ENCODE measurements around the gene DISP1.
"Not testable (repeated sequence)": the region's sequence is repeated elsewhere in the genome, so short reads cannot be mapped to it uniquely, and the experiment has no call there.

Gene DISP1

DNA sequence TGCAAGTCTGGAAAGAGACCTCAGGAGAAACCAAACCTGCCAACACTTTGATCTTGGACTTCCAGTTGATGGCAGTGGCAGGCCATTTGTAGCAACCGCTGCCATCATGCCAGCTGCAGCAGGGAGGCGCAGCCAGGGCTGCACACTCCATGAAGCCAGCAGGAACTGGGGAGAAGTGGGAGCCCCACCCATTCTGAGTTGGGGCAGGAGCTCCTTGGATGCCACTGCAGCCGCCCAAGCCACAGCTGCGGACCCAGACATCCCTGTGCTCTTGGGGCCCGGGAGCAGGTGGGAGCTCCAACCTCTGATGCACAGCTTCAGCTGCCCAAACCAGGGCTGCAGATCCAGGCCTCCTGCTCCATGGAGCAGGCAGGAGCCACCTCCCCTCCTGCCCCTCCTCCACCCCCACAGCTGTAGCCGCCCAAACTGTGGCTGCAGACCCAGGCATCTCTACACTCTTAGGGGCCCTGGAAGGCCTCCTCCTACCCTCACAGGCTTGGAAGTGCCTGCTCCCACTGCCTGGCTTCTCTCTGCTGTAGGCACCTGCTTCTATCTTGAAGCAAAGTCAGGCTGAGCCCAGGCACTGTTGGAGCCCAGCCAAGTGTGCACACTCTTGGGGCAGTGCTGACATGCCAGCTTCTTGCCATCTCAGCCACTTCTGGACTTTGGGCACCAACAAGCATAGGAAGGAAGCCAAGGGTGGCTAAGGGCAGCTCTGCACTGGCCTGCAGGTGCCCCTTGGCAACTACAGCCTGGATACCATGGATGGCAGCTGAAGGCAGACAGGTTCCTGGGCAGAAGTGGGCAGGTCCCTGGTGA is 20.0 kb upstream of the DISP1 start:
- no peak for DNase-seq

DNA sequence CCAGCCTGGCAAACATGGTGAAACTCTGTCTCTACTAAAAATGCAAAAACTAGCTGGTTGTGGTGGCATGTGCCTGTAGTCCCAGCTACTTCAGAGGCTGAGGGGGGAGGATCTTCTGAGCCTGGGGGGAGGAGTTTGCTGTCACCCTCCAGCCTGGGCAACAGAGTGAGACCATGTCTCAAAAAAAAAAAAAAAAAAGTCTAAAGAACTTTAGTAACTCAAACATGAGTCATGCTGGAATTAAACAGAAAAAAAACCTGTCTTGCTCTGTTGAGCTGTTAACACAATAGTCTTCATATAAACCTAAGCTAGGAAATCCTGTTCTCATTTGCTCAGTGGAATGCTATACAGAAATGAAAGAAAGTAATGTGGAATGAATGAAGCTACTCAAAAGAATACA is 16.7 kb upstream of the DISP1 start:
- DNase-seq = no peak

DNA sequence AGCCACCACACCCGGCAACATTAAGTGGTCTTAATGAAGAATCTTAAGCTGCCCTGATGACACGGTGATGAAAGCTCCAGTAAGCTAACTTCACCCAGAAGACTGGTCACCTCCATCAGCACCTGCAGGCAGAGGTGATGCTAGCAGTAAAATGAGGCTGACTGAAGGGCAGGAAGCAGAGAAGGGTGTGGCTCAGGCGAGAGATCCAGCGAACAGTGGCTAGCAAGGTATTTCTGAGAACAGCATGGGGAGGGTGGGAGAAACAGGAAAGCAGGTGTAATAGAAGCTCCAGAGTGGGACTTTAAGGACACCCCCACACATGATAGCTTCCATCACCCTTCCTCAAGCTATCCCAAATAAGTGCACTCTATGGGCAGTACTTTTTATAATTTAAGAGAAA is 15.9 kb upstream of the DISP1 start:
- no peak for DNase-seq

DNA sequence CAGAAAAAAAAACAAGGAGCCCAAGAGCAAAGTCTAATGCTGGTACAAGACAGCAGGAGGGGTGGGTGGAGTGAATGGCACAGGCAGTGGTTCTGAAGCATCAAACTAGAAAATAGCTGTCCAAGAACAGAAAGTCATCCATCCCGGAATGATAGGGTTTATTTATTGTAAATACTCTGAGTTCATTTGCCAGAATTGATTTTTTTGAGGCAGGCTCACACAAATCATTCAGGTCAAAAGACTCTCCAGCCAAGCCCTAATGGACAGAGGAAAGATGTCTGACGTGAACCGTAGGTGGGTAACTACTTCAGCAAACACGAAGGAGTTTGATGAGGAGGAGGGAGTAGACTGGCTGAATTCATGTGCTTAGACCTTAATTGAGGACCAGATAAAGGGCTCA is 13.8 kb upstream of the DISP1 start:
- no peak for DNase-seq

DNA sequence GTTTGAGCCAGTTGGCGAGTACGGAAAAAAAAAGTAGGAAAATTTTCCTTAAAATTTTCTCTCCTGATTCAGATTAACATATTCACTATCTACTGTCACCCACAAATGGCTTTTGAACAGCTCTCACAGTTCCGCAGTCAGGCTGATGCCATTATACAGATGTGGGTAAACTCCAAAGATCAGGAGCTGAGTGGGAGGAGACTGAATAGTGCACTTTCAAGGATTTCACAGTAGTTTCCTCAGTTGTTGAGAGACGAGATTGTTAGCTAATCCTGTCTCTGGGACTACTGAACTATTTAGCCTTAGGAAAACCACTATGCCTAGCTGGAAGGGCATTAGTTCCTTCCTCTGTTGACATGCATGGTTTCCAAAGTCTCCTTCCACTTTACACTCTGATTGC is 3.2 kb upstream of the DISP1 start:
- no peak for DNase-seq

DNA sequence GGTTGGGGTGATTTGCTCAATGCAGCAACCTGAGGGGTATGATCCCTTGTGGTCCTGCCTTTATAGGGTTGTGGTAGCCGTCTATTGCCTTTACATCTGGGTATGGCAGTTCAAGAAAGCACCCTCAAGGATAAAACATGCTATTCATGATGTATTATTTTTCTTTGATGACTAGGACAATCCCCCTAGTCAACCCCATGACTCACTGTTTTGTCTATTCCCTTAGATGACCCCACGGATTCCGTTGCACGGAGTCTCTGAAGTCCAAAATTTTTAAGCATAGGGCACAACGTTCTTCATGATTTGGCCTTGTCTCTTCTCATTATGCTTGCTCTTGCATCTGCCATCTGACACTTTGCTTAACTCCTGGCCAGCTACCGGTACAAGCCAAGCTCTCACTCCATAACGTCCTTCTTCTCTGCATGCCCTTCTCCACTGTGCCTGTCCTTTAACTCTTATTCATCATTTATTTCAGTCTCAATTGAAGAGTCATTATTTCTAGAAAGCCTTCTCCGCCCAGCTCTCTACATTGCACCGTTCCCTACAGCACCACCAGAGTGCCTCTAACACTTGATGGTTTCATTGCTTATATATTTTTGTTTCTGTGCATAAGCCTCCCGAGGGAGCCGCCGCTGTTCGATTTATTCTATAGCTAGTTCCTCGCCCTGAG is 838 bp upstream of the DISP1 start:
- DNase-seq = no peak

DNA sequence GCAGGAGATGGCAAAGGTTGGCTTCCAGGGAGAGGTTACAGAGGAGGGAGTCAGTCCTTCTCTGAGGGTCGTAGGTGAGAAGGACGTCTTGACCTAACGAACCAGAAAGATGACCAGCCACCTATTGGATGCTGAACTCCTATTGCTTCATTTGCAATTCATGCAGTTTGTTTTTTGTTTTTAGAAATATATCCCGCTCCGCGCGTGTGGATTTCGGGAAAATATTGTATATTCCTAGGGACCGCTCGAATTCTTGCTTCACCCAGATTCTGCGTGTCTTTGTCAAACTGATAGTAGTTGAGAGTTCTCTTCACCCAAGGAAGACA is 564 bp downstream of the DISP1 start:
- DNase-seq = no peak

DNA sequence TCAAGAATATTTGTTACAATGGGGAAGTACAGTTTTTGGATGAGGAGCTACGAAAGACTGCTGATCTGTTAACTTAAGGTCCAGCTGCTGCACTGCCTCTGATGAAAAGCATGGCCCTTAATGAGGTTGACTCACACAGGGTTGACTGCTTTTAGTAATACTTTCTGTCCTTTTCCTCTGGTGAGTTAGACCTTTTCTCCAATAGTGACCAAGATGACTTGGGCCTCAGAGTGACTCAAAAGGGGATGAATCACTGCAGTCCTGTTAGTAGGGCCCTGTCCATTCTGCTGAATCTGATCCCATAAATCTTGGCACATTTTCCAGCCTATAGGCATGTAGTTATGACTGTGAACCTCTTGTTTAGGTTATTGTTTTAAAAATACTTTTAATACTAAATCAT is 2.7 kb downstream of the DISP1 start:
- no peak for DNase-seq

DNA sequence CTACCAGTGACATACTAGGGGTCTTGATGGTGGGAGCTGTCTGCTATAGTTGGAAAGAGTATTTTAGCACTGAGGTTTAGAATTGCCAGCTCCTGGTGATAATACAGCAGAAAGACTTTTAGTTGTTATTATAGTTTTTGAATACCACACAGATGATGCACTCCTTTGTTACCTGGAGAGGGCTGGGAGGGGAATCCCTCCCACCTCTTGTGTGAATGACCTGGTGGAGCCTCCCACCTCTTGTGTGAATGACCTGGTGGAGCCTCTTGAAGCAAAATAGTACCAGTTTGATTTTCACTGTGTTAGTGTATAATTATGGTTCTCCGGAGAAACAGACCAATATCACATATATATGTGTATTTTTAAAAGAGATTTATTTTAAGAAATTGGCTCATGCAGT is 3.3 kb downstream of the DISP1 start:
- no peak for DNase-seq

DNA sequence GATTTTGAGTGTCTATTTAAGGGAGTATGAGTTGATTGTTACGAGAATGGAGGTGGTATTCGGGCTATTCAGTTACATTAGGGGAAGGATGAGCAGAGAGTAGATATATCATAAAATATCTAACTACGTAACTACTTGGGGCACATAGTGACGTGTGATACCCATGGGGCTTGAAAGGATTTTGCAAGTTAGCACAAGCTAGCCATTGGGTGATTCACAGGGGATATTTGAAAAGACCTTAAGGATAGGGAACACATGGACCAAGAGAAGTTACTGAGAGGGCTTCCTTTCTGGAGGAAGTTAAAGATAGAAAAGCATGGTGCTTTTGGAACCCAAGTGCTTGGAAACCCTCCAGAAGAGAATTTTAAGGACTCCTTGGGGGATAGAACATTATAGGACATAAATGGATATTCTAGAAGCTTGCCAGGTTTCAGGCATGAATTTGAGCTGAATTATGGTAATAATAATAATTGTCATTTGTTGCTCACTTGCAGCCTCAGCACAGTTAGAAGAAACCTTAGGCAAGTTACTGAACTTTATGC is 5.4 kb downstream of the DISP1 start:
- DNase-seq = no peak

DNA sequence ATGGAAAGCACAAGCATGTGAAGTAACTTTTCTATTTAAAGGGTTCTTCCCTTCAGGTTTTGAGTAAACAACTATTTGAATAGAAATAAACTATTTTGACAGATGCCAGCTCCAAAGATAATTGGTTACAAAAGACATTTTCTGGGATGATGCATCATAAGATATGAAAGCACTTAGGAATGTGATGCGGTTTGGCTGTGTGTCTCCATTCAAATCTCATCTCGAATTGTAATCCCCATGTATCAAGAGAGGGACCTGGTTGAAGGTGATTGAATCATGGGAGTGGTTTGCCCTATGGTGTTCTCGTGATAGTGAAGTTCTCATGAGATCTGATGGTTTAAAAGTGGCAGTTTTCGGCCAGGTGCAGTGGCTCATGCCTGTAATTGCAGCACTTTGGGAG is 6.4 kb downstream of the DISP1 start:
- no peak for DNase-seq

DNA sequence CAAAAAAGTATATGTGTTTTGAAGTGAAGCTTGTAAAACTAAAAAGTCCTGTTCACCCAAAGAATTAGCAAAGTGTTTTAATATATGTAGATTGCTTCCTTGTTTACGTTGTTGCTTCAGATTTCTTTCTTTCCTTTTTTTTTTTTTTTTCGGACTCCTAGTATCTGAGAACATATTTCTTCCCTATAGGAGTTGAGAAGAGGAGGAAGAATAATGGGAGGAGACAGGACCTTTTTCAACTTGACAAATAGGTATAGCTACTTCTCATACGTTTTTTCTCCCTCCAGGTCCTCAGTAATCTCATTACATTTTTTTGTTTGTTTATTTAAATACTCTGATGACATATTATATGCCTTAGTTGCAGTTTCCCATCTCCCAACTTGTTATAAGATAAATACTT is 8.9 kb downstream of the DISP1 start:
- no peak for DNase-seq

DNA sequence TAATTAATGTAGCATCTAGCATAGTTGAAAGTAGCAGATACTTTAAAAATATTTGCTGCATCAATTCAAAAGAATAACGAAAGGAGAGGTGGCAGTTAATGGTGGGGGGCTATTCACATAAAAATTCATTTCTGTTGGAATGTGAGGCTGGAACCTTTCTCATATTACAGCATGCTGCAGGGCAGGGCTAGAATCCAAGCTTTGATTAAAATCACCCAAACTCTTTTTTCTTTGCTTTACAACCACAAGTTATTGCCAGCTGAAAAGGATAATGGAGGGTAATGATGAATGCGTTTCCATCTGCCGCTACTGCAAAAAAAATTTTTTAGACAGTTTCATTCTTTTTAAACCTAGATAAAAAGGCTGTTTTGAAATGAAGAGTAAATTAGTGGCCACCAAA is 9.8 kb downstream of the DISP1 start:
- DNase-seq = no peak

DNA sequence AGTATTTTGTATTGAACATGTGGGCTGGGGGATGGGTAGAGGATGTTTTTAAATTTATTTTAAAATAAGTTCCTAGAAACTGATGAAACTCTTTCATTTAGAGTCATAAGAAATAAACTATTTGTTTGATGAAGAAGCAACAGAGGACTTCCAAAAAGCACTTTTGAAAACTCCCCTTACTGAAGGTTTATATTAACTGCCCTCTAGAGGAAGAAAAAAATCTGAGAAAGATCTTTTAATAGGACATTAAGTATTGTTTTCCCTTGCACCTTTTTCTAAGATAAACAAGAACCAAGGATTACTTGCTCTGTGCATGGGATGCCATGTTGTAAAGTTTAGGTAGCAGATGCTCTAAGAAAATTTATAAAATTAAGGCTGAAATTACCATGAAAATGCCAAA is 14.1 kb downstream of the DISP1 start:
- DNase-seq = no peak

DNA sequence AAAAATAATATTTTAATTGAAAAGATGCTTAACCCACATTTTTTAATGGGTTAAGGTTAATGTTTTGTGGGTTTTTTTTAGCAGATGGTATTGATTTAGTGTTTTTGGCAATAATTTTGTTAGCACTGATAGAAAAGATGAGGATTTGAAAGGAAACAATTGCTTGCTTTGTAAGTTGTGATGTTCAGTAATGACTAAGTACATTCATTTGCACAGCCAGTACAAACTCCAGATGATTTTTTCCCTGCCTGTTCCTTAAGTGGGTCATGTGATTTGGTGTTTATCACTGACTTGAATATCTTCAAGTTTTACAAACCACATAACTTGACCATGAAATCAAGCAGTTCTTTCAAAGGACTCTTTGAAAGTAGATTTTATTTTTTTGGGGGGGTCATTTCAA is 15.0 kb downstream of the DISP1 start:
- DNase-seq = no peak

DNA sequence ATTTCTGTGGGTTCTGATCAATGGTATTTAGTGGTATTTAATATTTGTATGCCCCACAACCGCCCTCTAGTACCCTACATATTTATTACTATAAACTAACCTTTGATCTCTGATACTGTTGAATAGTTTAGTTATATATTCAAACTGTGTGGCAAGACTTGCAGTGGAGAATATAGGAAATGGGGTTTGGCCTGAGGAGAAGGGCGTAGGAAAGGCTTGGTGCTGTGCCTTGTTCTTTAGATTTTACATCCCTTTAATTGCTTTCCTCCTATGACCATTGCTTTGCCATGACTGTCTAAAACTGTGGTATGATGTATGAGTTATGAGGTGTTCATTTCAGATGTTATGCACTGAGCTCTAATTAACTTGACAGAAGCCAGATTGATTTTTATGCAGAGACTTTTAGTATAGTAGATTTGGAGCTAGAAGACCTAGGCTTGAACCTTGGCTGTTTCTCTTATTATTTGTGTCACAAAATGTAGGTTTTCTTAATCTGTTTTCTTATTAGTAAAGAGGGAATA is 18.6 kb downstream of the DISP1 start:
- no peak for DNase-seq

DNA sequence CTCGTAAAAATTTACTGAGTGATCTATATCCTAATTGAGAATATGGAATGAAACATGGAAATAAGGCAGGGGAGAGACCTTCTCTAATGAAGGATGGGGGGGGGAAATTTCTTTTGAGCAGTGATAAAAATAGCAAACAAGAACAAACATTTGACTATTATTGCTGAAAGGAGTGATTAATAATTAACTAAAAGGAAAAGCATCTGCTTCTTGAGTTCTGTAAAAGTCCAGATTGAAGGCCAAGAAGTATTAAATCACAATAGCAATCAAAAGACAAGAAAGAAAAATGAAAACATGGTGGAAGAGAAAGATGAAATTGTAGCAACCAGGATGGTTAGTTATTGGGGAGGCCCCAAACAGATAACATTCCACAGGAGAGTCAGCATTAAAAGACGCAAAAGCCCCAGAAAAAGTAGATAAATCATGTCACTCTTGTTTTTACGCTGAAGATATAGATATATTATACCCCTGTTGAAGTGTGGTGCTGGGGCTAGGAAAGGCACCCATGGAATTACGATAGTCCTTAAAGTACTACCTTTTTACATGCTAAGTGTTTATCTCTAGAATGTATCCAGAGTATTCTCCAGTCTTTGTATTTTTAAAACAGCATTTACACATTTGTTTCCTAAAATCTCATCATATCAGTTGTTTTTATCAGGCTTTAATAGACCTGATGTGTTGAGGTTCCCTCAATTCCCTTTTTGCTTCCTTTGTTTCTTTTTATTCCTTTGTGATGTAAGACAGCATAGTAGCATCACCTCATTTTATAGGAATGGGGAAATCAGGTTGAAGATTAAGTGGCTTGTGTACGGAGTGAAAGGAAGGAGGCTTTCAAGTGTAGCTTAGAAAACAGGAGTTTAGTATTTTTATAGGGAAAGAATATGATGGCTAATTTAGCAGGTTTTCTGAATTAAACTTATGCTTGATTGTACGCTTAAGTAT is 28.9 kb downstream of the DISP1 start:
- no peak for DNase-seq

DNA sequence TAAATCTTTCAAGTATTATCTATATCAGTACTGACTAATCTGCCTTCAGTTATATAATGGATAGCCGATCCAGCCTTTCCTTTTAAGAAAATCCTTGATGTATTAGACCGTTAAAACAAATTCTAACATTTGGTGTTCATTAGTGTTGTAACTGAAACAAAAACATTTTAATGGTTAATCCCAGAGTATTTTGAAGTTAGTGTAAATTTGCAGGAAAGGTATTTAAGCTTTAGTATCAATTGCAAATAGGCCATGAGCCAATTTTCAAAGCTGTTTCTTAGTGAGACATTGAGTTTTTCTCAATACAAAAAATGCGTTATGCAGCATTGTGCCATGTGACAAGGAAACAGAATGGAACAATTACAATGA is 29.6 kb downstream of the DISP1 start:
- no peak for DNase-seq

DNA sequence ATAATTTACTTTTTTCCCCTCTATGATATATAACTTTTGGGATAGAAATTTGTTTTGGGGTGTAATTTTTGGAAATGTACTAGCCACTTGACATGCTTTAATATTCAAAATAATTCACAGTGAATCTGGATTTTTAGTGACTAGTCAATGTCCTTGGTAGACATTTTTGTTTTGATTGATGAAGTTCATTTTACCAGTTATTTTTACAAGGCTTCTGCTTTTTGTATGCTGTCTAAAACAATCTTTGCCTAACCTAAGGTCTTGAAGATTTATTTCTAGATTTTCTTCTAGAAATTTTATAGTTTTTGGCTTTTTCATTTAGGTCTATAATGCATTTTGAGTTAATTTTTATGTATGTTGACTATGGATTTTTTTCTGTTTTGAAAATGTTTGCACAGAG is 30.9 kb downstream of the DISP1 start:
- DNase-seq = no peak

DNA sequence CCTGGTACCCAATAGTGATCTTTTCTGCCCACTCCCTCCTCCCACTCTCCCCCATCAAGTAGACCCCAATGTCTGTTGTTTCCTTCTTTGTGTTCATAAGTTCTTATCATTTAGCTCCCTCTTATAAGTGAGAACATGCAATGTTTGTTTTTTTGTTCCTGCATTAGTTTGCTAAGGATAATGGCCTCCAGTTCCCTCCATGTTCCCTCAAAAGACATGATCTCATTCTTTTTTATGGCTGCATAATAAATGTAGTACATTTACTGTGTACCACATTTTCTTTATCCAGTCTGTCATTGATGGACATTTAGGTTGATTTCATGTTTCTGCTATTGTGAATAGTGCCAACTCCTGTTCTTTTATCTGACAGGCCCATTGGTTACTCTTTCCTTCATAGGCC is 35.7 kb downstream of the DISP1 start:
- DNase-seq = not testable (repeated sequence)

DNA sequence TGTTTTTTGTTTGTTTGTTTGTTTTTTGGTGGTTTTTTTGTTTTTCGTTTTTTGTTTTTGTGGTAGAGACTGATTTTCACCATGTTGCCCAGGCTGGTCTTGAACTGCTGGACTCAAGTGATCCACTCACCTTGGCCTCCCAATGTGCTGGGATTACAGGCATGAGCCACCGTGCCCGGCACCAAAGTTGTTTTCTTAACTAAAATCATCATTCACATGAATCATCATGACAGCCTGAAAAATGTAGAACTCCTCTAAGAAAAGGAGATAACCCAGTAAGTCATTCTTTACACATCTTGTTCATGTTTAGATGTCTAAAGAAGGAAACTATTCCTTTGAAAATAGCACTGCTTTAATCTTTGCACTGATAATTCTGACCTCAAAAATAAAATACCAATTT is 37.5 kb downstream of the DISP1 start:
- no peak for DNase-seq

DNA sequence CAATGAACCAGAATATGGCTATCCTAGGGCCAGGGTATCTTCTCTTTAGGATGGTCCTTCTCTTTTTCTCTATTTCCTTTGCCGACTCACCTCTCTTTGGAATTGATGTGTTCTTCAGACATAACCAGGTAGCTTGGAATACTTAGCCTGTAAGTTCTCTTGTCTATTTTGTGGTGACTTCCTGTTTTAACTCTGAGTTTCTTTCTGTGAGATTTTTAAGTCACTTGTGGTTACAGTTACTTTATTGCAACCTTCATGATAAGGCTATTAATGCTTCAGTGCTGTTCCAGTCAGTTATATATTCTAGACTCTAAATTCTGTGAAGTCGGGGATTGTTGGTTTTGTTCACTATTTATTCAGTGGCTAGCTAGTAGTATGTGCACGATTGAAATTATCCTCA is 46.2 kb downstream of the DISP1 start:
- no peak for DNase-seq

Data from T-helper 1 cell (primary cell).